NCI-H345 treated with DMSO at 0.1 percent for 48 hours (cell line): ENCODE data around the gene CIB4.
A peak's percentile ranks its signal among the peaks of the same experiment; 100 is the strongest.

Experiments used
- DNase-seq: peaks from one replicate; lab custom pipeline; 2025; ENCODE audit not compliant: unreplicated experiment; lab: John Stamatoyannopoulos, UW

CIB4 gene

DNA sequence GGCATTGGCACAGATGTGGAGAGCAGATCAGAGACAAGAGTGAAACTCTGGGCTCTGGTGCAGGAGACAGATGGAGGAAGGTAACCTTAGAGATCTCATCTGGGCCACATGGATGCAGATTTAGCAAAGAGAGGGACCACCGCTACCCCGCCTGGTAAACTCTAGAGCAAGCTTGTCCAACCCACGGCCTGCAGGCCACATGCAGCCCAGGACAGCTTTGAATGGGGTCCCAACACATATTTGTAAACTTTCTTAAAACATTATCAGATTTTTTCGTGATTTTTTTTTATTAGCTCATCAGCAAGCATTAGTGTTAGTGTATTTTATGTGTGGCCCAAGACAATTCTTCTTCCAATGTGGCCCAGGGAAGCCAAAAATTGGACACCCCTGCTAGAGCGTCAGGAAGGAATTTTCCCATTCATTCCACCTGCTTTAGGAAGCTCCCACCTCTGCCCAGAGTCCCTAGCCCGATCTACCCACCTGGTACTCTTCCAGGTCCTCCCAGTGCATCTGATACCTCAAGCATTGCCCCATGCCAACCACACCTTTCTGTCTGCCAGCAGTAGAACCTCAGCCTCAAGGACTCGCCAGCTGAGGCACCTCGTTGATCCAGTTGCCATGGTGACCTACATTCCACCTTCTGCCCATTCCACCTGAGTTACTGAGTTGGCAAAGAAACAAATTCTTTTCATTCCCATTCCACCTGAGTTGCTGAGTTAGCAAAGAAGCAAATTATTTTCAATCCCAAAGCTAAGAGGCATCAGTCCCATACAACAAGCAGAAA is at the start of gene CIB4:
CIB4 (minus strand) TSS at position 586 of the 784 bp plus-strand sequence; CDS start at position 534, 52 bp downstream.
- no peak for DNase-seq

DNA sequence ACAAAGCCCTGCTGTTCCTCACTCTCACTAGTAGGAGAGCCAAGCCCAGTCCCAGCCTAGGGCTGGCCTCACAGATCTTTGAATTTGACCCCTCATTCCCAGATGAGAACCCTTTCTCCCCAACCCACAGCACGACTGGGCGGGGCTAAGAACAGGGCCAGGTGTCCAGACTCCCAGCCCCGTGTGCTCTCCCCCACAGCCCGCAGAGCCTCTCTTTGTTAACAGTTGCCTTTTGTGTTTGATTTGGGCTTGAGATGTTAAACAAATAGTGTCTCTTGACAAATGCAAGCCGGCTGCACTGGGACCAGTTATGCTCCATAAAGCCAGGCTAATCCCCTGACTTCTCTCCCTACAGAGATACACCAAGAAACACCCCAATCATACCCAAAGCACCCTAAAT is 46.6 kb upstream of the CIB4 start:
- peak; percentile 88 for DNase-seq

DNA sequence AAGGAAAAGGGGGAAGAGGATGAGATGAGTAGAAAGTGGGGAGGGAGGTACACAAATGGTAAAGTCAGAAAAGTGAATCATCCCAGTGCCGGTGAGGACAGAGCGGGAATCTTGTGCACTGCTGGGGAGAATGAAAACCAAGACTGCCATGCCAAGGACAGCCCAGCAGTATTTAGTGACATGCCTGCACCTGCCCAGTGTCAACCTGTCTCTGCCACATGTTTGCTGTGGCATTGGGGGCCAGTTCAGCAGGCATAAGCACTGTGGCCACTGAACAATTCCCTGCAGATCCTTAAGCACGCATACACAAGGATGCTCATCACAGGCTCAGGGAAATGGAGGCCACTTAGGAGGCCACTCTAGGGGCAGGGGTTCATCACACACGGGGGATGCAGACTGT is 46.2 kb upstream of the CIB4 start:
- peak; percentile 78 for DNase-seq

DNA sequence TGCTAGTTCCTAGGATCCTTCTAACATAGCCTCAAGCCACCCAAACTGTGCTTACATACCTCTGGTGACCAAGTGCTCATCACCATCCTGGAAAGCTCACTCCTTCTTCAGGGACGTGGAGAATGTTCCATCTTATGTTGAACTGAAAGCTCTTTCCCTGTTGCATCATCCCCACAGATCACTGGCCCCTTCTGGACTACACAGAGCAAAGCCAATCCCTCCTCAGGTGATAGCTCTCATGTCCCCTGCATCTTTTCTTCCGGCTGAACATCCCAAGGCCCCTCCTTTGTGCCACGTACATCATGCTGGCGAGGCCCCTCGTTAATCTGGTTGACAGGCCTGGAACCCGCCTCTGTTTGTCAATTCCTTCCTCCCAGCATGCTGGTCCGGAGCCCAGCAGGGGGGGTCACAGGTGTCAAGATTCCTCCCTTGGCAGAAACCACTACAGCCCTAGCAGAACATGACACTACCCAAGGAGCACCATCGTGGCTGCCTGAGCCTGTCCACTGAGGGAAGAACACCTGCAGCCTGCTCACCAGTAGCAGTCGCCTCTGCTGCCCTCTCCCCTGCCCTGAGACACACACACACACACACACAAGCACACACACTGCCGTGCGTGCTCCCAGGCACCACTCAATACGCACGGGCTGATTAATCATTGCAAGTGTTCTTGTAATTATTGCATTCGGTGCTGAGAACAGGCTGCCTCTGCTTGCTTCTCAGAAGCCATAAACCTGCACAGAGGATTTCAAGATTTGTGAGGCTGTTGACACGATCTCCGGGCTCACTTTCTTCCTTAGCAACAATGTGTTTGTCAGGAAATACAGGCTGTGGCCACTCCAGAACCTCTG is 45.0 kb upstream of the CIB4 start:
- DNase-seq: peak; percentile 39

DNA sequence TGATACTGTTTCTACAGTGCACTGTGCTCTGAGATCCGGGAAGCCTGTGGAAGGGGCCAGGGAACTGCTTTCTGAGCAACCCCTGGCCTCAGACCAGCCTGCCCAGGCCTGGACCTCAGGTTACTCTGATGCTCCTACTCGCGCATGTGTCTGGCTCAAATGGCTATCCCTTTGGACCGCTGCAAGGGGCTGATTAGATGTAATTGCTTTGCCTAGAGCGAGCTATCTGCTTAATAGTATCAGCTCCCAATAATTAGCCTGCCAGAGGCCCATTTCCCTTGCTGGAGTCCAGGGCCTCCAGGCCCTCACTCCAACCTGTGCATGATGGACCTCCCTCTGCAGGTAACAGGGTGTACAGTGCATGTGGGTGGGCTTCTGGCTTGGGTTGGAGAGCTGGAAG is 44.2 kb upstream of the CIB4 start:
- no peak for DNase-seq

DNA sequence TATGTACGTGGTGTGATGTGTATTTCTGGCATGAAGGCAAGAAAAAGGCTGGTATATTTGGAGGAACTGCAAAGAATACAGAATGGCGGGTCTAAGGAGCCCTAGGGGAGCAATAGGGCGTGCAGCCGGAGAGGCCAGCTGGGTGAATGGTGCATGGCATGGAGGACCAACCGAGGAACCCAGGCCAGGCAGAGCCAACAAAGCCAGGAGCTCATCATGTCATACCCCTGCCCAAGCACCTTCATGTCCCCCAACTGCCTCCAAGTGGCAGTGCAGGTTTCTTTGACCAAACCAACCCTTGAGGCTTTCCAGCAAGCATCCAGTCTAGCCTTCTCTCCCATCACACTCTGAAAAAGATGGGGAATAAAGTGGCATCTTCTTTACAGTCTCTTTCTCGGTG is 42.4 kb upstream of the CIB4 start:
- DNase-seq: no peak

DNA sequence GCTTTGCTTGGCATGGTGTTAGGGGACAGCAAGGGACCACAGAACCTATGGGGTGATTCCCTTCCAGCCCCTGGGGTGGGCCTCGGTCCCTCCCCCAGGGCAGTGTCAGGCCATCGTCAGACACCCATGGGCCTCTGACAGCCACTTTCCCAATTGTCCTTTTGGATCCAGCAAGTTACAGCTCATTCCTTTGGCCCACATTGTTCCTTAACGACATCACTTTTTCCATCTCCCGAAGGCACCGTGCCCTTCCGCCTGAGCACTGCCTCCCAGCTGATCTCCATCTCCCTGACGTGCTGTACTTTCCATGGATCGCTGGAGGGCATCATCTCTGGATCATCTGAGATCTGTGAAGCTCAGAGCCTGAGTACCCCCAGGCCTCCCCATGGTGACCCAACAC is 41.0 kb upstream of the CIB4 start:
- DNase-seq: no peak

DNA sequence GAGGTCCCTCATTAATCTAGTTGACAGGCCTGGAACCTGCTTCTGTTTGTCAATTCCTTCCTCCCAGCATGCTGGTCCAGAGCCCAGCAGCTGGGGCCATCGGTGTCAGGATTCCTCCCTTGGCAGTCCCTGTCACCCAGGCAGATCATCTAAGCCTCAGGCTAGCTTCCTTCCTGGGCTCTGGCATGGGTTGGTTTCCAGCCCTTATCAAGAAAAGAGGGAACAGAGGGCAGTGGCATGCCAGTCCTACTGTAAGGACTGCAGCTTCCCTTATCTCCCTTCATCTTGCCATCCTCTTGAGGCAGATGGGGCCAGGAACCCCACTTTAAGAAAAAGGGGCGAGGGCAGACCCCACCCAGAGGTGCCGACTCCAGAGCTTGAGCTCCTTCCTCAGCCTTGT is 40.5 kb upstream of the CIB4 start:
- no peak for DNase-seq

DNA sequence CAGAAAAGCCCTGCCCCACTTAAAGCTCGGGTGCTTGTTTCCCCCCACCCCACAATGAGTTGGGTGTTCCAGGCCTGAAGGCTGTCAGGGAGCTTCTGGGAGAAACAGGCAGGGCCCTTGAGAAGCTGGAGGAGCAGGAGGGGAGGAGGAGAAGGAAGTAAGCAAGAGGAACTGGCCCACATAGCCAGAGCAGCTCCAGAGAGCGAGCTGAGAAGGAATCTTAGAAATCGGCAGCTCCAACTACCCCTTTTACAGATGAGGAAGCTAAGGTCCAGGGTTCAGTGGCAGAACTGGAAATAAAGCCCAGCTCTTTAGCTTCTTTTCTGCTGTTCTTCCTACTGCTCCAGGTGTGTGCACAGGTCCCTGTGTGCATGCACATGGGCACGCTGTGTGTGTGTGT is 38.7 kb upstream of the CIB4 start:
- no peak for DNase-seq

DNA sequence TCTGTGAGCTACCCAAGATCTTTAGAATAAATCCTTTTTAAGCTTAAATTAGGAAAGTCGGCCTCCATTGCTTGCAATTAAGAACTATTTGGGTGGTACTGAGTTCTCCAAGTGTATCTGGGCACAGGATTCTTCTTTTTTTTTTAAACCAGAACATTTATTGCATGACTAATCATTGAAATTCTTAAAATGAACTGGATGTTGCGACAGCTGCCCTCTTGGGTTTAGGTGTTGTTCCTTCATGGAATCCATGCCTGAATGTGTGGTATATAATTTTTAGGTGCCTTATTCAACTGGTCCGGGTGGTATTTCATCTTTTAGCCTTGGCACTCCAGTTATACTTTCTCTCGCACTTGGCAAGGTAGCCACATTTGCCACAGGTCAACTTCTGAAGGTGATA is 36.9 kb upstream of the CIB4 start:
- DNase-seq: no peak

DNA sequence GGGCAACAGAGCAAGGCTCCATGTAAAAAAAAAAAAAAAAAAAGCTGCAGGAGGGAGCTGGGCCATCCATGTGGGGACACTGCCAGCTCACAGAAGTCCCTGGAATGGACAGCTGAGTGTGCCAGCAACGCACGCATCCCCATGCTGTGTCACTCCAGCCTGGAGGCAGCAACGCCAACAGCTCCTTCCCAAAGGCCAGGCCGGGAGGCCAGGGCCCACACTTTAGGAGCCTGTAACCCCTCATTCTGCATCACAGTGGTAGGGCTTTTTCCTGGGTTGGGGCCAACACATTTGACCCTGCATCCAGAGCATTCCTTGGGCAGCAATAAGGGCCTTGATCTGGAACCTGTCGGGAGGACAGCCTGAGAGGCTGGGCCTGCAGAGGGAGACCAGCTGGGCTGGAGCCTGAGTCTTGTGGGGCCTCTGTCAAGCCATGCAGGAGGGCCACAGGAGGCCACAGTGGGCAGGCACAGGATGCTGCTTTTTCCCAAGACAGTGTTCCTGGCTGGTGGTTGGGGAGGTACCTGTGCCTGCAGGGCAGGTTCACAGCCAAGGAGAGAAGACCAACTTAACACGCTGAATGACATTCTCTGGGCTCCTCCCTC is 34.6 kb upstream of the CIB4 start:
- DNase-seq: no peak

DNA sequence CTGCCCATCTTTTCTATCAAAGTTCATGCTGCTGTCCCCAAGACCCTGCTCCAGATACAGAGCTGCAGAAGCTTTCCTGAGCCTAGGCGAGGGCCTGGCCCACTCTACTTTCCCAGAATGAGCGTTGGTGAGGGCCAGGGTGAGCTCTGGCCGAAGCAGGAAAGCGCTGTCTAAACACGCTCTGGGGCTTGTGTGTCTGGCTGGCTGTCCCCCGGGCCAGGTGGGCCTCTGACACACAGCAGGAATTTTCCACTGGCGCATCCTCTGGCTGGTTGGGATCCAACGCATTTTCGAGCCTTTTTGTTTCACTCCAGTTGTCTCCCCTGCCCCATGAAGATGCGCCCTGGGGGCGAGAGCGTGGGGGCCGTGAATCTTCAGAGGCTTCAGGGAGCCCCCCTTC is 33.6 kb upstream of the CIB4 start:
- DNase-seq: no peak

DNA sequence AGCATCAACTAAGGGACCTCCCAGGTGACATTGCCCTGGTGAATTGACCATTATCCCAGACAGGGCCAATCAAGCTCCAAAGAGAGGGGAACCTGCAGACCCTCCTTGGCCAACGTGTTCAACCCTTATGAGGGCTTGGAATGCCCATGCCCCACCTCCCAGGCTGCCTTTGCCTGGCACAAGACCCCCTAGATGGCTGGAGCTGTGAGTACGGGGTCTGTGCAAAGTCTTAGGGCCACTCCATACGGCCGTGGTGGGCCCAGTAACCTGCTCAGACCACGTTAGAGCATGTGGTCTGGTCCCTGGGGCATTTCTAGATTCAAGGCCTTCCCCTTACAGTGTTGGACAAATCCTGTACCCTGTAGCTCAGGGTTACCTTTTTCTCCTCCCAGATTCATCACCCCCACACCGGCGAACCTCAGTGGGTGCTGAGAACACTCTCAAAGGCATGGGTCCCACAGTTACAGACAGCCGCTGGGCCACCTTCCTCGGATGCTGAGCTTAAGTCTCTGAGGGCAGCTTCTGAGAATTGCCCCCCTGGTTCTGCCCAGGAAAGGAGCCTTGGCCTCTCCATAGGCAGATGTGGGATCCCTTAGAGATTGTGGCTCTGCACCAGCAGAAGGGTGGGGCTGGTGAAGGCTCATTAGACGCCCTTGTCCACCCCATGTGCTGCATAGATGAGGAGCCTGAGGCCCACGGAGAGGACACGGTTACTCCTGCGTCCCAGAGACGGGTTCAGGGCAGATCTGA is 33.0 kb upstream of the CIB4 start:
- no peak for DNase-seq

DNA sequence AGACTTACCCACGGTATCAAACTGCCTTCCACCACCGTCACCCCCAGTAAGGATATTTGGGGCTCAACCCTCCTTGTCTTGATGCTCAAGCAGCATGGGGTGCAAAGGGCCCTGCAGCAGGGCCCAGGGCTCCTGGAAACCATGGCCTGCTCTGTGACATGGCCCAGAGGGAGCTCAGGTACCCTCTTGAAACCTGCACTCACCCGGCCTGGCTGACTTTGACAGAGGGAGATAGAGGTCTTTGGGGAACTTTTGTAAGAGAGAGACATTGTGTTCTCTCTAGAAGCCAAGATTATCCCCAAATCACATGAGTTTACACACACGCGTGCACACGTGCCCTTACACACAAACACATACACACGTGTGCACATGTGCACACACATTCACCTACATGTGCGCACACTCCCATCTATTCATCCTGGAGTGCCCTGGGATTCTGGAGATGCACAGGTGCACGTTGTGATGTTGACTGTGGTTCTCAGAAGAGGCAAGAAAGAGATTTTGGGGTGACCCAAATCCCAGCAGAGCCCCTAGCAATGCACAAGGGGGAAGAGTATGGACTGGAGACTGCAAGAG is 31.7 kb upstream of the CIB4 start:
- no peak for DNase-seq

DNA sequence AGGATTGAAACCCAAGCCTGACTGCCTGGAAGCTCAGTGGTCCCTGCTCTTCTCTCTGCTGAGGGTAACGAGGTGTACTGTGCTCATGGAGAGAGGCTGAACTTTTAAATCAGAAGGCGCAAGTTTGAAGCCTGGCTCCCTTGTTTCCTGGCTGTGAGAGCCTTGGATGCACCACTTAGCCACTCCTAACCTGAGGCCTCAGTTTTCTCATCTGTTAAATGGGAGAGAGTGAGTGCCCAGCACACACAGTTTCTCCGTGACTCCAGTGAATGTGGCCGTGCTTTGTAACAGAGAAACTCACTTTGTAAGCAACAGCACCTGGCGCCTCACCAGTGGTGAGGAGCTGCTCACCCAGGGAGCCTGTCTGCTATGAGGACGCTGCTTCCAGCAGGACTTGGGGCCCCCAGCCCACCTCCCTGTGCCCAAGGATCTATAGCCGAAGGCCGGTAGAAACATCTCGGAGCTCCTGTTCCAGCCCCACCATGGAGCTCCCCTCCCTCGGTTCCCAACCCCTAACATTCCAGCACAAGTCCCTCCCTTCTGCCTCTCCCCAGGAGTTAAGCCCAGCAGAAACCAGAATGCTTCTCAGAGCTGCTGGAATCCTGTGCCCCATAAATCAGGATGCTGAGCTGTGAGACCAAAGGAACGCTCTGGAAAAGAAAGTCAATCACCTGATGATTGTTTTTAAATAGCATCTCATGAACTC is 31.1 kb upstream of the CIB4 start:
- DNase-seq: no peak

DNA sequence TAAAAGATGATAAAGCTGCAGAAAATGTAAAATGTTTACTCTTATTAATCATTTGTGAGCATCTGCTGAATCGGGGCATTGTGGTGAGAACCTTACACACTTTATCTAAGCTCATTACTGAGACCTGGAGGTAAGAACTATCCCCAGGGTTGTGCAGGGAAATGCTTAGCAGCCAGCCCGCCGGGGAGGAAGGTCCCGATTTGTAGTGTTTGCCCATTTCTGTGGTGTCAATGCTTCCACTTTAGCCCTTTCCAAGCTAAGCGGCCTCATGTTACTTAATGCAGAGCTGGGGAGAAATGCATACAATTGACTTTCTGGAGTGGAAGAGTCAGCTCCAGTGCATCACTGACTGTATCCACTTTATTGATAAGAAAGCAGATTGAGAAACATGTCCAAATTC is 30.5 kb upstream of the CIB4 start:
- DNase-seq: no peak

DNA sequence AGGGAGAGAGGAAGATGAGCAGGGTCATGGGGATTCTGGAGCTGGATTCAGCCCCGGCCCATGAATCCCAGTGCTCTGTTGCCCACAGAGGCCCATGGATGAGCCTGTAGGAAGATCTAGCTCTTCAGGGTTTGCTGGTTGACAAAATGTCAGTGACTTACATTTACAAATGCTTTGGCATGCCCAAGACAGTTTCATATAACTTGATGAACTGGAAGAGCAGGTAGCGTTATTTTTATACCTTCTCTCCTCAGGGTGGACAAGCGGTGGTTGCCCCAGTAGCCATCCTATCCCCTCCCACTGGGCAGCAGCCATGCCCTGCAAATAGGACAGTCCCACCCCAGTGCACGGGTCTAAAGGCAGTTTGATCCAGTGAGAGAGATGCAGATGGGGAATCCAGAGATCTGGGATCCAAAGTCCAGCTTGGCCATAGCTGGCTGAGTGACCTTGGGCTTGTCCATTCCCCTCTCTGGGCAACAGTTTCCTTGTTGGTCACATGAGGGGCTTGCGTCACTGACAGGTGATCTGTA is 29.8 kb upstream of the CIB4 start:
- no peak for DNase-seq

DNA sequence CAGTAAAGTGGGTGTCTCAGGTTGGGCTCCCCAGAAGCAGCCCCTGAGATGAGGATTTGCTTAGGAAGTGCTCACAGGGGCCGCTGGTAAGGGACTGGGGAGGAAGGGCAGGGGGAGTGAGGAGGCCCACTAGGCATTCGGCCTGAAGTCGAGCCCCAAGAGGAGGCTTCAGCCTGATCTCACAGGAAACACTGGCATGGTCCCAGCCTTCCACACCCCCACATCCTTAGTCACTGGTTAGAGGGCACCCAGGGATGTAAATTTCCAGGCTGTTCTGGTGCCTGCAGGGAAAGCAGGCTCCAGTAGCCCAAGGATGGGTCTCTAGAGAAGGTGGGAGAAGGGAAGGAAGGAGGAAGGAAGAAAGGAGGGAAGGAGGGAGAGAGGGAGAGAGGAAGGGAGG is 29.0 kb upstream of the CIB4 start:
- DNase-seq: no peak

DNA sequence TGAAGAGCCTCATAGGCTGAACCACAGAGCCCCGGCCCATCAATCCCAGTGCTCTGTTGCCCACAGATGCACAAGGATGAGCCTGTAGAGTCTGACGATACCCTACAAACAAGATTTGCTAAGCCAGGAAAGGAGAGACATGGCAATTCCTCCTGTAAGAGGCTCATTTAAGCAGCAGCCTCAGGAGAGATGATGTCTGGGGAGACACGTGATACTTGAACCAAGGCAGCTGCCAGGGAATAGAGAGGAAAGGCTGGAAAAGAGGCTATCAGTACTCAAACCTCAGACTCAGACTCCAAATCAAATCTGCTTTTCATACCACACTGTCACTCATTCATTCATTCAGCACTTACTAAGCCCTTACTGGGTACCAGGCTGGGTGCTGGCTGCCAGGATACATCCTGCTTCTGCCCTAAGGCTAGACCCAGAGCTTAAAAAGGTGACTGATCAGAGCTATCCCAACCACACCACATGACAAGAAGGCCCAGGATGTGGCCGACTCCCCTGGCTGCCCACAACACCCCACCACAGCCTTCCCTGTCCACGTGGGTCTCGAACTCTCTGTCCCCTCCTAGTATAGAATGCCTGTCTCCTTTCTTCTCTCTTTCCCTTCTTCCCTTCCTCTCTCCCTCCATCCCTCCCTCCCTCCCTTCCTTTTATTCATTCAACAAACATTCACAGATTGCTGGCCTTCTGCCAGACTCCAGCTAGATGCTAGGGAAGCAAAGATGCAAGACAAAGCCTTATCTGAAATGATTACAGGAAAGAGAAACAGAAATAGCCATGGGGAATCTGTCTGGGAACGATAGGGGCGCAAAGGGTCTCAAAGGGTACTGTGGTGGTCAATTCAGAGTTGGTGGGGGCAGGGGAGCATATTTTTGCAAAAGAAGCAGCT is 27.9 kb upstream of the CIB4 start:
- DNase-seq: no peak
